GM12874 (cell line): ENCODE measurements around the gene GPR161.

ENCODE experiments used
- CTCF ChIP-seq: IDR thresholded peaks from 2 replicates; pipeline ENCODE4 v1.5.1; 2011; ENCODE audit warnings: low read depth, mild to moderate bottlenecking, control low read depth, low read length, moderate library complexity; ENCODE audit not compliant: insufficient read depth

GPR161 gene

GRCh38 chr1:168135116-168135920 lies 1.4 kb downstream of the GPR161 start:
- TF ChIP-seq CTCF = no peak

- TF ChIP-seq CTCF = no peak
Measured at GRCh38 chr1:168134642-168135041, 2.1 kb downstream of the GPR161 start.

GRCh38 chr1:168134132-168134531 lies 2.6 kb downstream of the GPR161 start:
- no peak for TF ChIP-seq CTCF

GRCh38 chr1:168129933-168130332 lies 6.8 kb downstream of the GPR161 start:
- no peak for TF ChIP-seq CTCF

GRCh38 chr1:168127503-168127902 lies 9.2 kb downstream of the GPR161 start:
- TF ChIP-seq CTCF = no peak

GRCh38 chr1:168125051-168125450 lies 11.7 kb downstream of the GPR161 start:
- TF ChIP-seq CTCF = no peak

GRCh38 chr1:168121401-168122011 lies 15.2 kb downstream of the GPR161 start:
- TF ChIP-seq CTCF = no peak
